Stimulated activated naive CD4-positive, alpha-beta T cell treated with Interleukin-2 at 50 U/mL for 16 hours (primary cell): ENCODE measurements around the gene TFPT.
"Not testable (repeated sequence)": the region's sequence is repeated elsewhere in the genome, so short reads cannot be mapped to it uniquely, and the experiment has no call there.

Experiments
- DNase-seq: peaks from one replicate; lab custom pipeline; 2025; lab: John Stamatoyannopoulos, UW

TFPT gene

DNA sequence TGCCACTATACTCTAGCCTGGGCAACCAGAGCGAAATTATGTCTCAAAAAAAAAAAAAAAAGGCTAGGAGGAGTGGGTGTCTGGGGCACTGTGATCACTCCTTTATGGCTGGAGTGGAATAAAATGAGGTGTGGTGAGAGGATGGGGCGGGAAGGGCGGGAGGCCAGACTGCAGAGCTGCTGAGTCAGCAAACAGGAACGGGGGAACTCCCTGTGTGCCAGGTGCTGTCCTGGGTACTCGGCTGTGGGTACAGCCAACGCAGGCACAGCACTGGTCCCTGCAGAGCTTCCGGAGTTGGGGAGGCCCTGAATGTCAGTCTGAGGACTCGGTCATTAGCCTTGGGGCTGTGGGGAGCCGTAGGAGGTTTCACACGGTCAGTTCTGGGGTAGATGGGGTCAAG, 5.8 kb upstream of the TFPT start:
- no peak for DNase-seq

DNA sequence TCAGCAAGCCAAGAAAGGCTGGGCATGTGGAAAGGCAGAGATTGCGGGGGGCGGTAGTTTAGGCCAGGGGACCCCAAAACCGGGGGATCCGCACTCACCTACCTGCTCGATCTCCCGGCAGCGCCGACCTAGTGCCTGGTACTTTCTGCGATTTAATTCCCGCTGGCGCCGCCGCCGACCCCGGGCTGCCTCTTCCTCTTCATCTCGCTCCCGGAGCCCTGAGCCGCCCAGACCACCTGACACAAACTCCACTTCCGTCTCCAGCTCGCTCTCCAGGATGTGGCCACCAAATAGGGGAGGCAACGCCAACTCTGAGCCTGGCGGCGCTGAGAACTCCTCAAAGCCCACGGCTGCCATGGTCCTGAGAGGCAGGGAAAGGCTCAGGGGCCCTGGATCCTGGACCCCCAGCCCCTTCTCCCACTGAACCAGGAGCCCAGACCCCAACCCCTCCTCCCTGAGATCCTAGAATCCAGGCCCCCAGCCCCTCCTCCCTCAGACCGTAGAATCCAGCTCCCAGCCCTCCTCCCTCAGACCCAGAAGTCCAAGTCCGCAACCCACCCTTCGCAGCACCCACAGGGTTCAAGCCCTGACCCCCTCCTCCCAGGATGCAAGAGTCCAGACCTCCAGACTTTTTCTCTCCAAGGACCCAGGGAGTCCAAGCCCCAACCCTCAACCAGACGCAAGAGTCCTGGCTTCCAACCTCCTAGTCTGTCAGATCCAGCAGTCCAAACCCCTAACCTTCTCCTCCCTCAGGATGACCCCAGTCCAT, 933 bp downstream of the TFPT start:
- DNase-seq, result peak; percentile 20

DNA sequence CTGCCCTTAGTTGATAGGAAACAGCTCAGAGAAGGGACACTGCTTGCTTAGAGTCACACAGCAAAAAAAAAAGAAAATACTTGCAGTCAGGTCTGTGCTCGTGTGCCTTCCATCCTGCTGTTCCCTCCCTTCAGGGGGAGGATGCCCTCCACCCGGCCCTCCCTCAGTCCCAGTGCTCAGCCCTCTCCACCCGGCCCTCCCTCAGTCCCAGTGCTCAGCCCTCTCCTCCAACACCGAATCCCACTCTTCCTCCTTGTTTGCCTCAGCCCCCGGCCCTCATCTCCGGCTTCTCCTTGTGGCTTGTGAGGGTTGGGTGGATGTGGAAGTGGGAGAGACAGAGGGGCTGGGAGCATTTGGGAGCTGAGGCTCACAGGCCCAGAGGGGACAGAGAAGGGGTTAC, 5.8 kb downstream of the TFPT start:
- DNase-seq, result no peak

DNA sequence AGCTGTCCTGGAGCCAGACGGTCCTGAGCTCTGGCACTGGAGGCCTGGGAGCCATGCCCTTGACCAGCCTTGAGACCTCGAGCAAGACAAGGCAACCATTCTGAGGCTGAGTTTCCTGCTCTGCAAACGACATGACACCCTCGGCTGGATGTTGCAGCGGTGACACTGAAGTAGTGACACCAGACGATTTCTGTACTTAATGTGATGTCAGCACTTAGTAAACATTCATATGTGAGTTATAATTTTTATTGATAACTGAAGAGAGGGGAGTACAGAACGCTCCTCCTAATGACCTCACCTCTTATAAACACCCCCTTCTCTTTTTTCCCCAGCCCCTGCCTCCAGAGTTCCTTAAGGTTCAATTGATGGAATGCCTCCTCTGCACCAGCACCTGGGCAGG, 7.0 kb downstream of the TFPT start:
- DNase-seq, result no peak

- no peak for DNase-seq
Measured at GRCh38 chr19:54107876-54108490, 7.5 kb downstream of the TFPT start.

DNA sequence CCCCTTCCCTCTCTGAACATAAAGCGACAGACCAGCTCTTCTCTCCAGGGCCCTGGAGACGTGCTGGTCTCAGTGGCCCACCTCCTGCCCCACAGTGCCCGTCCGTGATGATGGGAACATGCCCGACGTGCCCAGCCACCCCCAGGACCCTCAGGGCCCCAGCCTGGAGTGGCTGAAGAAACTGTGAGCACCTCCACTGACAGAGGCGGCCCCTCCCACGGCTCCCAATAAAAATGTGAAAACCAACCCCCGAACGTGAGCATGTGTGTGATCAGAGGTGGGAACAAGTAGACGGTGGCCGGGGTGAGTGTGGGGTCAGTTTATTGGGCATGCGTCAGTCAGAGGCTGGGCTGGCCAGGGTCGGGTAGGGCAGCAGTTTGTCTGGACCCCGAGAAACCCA, 8.7 kb downstream of the TFPT start:
- DNase-seq, result no peak

GRCh38 chr19:54105796-54106195, 9.7 kb downstream of the TFPT start:
- DNase-seq, result no peak

DNA sequence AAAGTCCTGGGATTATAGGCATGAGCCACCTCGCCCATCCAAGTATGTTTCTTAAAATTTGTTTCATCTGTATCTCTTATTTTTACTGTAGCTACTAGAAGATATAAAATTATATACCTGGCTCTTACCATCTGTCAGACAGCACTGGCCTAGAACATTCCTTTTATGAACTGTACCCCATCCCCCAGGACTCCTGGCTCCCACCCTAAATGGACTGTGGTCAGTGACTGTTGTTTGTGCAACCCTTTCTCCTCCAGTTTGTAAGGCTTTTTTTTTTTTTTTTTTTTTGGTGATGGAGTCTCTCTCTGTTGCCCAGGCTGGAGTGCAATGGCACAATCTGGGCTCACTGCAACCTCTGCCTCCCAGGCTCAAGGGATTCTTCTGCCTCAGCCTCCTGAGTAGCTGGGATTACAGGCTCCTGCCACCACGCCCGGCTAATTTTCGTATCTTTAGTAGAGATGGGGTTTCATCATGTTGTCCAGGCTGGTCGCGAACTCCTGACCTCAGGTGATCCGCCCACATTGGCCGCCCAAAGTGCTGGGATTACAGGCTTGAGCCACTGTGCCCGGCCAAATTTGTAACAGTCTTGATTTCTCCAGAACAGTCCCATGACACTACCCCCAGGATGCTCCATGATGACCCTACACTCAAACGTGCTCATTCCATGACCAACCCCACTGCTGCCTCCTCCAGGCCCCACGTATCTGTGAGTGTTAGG, 10.3 kb downstream of the TFPT start:
- DNase-seq, result no peak

DNA sequence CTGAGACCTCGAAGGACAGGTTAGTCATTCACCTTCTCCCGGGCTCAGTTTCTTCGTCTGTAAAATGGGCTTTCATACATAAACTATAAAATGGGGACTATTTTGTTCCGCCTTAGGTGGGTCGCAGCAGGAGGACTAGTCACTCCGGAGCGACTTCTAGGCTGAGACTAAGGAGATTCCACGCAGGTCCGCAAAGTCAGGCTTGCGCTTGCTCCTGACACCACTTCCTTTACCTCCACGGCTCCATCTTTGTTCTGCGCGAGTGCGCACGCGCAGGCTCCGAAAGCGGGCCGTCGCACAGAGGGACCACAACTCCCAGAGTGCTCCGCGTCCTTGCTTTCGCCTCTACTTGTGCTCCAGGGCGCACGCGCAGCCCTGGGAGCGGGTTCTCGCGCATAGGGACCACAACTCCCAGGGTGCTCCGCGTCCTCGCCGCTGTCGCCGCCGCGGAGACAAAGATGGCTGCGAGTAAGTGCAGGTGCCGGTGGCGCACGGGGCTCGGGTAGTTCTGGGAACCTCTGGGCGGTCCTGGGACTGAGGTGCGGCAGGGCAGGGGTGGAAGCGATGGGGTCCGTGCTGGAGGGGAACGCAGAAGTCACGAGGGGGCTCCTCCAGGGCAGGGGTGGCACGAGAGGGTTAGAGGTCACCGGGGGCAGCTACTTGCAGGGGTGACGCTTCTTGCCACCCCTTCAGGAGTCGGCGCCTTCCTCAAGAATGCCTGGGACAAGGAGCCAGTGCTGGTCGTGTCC, 12.9 kb downstream of the TFPT start, which contains the start of gene NDUFA3:
Gene NDUFA3 (plus strand): TSS at position 435 of the 749 bp plus-strand sequence. CDS start 24 bp downstream, at position 459.
- peak; percentile 97 for DNase-seq

- DNase-seq, result no peak
Measured at GRCh38 chr19:54100561-54100960, 14.9 kb downstream of the TFPT start, which contains the start of gene OSCAR. Gene OSCAR, minus strand, starts transcription at chr19:54100803. Its CDS starts 11 bp downstream, at chr19:54100792.

GRCh38 chr19:54099903-54100255, 15.6 kb downstream of the TFPT start:
- DNase-seq, result not testable (repeated sequence)

DNA sequence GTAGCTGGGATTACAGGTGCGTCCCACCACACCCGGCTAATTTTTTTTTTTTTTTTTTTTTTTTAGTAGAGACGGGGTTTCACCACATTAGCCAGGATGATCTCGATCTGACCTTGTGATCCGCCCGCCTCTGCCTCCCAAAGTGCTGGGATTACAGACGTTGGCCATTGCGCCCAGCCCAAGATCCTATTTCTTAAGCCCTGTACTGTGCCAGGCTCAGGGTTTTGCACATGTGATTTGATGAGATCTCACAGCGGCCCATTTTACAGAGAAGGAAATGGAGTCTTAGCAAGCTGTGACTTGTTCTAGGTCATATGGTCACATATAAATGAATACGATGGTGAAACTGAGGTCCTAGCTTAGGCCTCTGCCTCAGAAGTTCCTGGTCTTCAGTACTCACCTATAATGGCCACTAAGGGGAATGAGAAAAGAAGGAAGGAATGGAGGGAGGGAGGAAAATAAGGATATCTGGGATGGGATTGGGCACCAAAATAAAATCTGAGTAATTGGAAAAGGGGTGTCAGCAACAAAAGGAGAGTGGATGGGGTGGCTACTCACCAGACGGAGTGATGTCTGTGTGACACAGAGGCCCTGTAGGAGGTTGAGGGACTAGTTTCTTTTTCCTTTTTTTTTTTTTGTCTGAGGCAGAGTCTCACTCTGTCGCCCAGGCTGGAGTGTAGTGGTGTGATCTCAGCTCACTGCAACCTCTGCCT, 16.1 kb downstream of the TFPT start:
- no peak for DNase-seq

DNA sequence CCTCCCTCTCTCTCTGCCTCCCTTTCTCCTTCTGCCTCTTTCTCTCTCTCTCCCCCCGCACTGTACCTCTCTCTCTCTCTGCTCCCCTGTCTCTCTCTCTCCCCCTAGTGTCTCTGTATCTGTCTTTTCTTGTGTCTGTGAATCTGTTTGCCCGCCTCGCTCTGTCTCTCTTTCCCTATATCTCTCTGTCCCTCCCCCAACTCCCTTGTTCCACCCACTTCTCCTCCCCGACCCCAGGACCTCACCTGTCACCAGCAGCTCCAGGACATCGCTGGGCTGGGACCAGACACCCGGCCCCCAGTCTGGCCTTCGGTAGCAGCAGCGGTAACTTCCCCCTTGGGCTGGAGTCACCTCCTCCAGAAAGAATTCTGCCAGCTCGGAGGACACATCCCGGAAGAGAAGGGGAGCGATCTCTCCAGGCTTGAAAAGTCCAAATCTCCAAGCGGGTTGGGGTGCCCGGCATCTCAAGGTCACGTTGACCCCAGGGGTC, 18.8 kb downstream of the TFPT start:
- no peak for DNase-seq

DNA sequence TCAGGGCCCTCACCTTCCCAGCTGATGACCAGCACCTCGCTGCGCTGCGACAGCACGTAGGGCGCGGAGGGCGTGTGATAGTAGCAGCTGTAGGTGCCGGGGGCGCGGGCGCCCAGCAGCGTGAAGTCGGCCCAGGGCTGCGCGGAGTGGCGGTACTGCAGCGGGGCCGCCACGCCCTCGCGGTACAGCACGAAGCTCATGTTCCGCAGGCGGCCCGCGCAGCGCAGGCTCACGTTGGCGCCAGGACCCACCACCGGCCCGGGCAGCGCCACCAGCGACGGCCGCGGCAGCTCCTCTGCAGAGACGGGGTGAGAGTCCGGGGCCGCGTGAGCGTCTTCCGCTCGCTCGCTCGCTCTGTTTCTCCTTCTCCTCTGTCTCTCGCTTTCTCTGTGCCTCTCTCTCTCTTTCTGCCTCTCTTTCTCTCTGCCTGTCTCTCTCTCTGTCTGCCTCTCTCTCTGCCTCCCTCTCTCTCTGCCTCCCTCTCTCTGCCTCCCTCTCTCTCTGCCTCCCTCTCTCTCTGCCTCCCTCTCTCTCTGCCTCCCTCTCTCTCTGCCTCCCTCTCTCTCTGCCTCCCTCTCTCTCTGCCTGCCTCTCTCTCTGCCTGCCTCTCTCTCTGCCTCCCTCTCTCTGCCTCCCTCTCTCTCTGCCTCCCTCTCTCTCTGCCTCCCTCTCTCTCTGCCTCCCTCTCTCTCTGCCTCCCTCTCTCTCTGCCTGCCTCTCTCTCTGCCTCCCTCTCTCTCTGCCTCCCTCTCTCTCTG, 19.4 kb downstream of the TFPT start:
- DNase-seq, result peak; percentile 52

DNA sequence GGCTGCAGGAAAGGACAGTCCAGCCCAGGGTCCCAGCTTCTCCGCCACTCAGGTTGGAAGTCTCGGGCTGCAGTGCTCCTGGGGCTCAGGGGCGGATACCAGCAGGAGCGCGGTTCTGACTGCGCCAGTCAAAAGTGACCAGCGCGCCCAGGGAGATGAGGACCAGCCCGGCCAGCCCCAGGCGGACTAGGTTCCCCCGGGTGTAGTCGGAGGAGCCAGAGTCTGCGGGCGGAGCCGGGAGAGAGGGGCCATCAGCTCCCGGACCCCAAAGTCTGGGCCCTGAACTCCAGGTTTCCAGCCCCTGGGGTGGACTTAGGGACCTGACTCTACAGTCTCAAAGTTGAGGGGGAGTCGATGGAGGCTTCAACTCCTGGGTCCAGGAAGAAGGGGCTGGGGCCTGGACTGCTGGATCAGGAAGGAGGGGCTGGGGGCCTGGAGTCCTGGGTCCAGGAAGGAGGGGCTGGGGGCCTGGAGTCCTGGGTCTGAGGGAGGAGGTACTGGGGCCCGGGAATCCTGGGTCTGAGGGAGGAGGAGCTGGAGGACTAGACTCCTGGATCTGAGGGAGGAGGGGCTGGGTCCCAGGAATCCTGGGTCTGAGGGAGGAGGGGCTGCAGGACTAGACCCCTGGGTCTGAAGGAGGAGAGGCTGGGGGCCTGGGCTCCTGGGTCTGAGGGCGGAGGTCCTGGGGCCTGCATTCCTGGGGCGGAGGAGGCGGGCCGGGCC, 20.2 kb downstream of the TFPT start:
- DNase-seq, result no peak

- DNase-seq, result no peak
Measured at GRCh38 chr19:54094426-54095000, 20.9 kb downstream of the TFPT start.

DNA sequence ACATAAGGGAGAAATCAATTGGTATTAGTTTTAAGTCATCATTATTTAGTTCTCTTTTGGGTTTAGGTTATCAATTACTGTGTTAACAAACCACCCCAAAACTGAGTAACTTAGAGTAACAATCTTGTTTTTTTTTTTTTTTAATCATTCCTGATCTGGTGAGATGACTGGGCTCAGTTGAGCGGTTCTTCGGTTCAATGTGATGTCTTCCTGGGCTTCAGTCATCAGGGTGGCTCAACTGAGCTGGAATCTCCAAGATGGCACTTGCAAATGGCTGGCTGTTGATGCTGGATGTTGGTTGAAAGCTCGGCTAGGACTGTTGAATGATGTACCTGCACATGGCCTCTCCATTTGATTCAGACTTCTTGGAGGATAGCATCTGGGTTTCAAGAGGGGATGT, 31.0 kb downstream of the TFPT start:
- DNase-seq, result no peak

- no peak for DNase-seq
Measured at GRCh38 chr19:54081032-54081431, 34.4 kb downstream of the TFPT start, which contains the start of gene TARM1. Gene TARM1, minus strand, starts transcription at chr19:54081365. Its CDS starts 25 bp downstream, at chr19:54081340.

- no peak for DNase-seq
Measured at GRCh38 chr19:54077334-54077733, 38.1 kb downstream of the TFPT start.

GRCh38 chr19:54074851-54075250, 40.6 kb downstream of the TFPT start:
- no peak for DNase-seq
